ENCODE measurements around the gene MEF2C.
A peak's percentile ranks its signal among the peaks of the same experiment; 100 is the strongest.
"Not testable (repeated sequence)": the region's sequence is repeated elsewhere in the genome, so short reads cannot be mapped to it uniquely, and the experiment has no call there.

Gene MEF2C

GRCh38 chr5:88798933-88799332, 84.1 kb downstream of the MEF2C start:
- DNase-seq (ENCODE audit: low spot score) = not testable (repeated sequence)

DNA sequence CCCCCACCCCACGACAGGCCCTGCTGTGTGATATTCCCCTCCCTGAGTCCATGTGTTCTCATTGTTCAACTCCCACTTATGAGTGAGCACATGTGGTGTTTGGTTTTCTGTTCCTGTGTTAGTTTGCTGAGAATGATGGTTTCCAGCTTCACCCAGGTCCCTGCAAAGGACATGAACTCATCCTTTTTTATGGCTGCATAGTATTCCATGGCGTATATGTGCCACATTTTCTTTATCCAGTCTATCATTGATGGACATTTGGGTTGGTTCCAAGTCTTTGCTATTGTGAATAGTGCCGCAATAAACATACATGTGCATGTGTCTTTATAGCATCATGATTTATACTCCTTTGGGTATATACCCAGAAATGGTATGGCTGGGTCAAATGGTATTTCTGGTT, 89.2 kb downstream of the MEF2C start:
- DNase-seq (ENCODE audit: low spot score) = not testable (repeated sequence)

DNA sequence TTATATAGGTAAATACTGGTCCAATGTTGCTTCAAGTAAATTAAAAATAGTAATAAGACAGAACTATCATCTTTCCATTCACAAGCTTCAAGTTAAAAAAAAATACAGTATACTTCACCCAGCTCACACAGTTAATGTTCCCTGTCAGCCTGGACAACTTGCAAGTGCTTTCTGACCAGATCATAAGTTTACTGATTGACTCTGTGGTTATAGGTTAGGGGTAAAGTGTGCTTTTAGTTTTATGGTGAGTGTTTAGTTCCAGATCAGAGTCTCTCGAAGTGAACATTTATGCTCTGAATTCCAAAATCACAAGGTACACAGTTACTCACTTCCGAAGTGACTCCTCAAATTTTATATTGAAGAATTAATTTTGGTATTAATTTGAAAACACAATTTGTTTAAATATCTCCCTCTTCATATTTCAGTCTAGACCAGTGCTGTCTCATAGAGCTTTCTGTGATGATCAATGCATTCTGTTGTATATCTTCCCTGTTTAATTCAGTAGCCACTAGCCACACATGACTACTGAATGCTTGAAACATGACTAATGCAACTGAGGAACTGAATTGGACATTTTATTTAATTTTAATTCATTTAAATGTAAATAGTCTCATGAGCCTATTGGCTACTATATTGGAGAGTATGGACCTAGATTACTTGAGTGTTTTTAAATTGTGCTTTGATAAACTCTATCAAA, 90.7 kb downstream of the MEF2C start:
- DNase-seq (ENCODE audit: low spot score) = no peak

DNA sequence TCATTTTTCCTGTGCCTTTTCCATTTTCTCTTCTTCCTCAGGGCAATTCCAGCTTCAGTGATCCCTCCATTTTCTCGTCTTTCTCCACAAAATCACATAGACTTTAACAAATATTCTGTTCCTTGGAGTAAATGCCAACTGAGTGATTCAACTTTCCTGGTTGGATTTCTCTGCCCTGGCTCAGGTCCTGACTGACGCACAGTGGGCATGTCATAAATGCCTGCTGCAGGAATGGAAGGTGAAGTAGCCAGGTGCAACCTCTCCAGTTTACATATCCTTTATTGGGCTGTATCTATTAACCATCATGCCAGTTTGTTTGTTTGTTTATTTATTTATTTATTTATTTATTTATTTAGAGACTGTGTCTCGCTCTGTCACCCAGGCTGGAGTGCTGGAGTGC, 95.1 kb downstream of the MEF2C start:
- DNase-seq (ENCODE audit: low spot score) = no peak

DNA sequence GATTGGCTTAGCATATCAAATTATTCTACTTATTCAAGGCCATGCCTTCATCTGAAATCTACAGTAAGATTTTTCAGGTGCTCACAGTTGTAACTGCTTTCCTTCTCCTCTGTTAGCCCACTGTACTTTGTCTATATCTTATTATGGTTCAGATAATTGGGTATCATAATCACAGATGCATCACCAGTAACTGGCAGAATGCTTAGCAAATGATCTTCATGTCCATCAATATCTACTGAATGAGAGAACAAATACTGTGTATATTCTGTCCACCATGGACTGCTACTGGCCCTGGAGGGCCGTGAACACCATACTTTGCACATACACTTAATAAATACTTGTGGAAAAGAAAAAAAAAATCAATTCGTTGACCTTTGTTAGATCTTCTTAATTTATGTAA, 96.2 kb downstream of the MEF2C start:
- DNase-seq (ENCODE audit: low spot score) = no peak

DNA sequence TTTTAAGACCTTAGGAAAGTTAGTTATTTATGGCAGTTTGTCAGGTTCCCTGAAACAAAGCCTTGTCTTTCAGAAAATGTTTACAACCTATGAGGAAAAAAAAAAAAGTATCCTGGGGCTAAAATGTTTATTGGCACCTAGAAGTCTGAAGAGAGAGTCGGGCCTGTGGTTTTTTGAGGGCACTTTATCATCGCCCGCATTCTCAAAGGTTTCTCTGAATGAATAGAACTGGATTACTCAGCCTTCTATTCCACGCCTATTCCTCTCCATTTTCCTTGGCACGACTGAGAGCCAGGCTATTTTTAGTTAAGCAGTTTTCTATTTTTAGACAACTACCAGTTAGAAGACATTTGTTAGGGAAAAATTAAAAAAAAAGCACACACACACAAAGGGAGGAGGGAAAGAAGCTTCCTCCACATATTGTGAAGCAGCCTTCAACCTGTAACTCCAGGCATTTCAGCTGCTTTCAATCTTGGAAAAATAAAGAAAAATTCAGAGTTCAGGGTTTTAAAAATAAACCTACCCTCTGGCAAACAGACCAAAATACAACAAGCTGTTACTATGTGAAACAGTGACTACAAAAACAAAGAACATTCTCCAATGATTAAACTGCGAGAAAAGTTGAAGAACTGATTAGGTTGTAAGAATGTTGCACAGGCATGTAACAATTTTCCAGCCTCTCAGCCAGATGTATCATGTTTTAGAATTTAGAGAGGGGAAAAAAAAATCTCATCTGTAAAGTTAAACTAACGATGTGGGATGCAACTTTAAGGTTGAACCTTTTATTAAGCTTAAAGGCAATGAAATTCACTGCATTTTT, 97.0 kb downstream of the MEF2C start:
- DNase-seq (ENCODE audit: low spot score) = peak; percentile 93

GRCh38 chr5:88782571-88782970, 100.4 kb downstream of the MEF2C start:
- DNase-seq (ENCODE audit: low spot score) = no peak

DNA sequence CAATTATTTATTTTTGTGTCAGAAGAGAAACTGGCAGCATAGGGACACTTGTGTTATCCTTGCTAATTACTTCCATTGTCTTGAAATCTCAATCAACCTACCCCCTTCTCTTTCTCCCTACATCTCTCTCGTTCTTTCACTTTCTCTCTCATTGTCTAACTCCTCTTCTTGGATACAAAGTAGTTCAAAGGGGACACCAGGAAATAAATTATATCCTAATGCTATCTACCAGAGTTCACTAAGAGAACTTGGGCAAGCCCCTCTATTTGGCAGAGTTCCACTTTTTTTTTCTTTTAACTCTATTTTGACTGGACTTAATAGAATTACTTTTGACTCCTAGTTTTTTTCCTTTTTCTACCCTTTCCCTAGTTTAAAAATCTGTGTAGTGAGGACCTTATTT, 102.2 kb downstream of the MEF2C start:
- peak; percentile 21 for DNase-seq (ENCODE audit: low spot score)

DNA sequence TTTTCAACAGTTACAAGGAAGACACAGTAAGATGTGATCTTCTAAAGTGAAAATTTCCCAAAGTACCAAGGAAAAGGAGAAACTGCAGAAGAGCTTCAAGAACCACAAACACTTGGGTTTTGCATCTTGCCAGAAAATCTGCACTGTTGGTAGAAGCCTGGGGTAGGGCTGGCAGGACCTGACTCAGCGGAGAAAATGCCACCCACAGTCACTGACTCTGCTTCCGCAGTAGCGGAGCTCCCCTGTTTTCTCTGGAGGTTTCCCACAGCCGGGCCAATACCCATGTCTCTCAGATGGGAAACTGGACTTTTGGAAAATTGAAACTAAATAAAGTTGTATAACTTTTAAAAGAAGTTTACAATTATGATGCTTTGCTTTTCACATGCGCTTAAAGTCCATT, 104.2 kb downstream of the MEF2C start:
- no peak for DNase-seq (ENCODE audit: low spot score)

GRCh38 chr5:88776692-88777091, 106.3 kb downstream of the MEF2C start:
- DNase-seq (ENCODE audit: low spot score) = no peak

GRCh38 chr5:88772831-88773230, 110.2 kb downstream of the MEF2C start:
- DNase-seq (ENCODE audit: low spot score) = no peak

GRCh38 chr5:88772047-88772446, 110.9 kb downstream of the MEF2C start:
- DNase-seq (ENCODE audit: low spot score) = no peak

GRCh38 chr5:88770276-88771257, 112.4 kb downstream of the MEF2C start:
- DNase-seq (ENCODE audit: low spot score) = no peak

DNA sequence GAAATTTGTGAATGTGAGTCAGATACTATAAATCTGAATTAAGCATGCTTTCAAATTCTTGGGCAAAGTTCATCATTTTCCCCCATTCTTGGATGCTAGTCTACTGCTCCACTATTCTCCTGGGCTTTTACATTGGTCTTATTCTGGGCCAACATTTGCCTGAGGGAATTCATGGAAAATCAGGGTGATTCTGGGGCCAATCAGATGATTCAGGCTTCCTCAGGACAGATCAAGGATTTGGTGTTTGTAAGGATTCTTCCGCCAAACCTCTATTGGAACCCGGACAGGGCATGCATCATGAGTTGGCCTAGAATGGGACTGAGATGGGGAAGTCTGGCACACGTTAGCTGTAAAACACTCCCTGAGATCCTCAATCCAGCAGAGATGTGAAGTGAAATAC, 113.8 kb downstream of the MEF2C start:
- DNase-seq (ENCODE audit: low spot score) = no peak

GRCh38 chr5:88768411-88768810, 114.6 kb downstream of the MEF2C start:
- no peak for DNase-seq (ENCODE audit: low spot score)

DNA sequence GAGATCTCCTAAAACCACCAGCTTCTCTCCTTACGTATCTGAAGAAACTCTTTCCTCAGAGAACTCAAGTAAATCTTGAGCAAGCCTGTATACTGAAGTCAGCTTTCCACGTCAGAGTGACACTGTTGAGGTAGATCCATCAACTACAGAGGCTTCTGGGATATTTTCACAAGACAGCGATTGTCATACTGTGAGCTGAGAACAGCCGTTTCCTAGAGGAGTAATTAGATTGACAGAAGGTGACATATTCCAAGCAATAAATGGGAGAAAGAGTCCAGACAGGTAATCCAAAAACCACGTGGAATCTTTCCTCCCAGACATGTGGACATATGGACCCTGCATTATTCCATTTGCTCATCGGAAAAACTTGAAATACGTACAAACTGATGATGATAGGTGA, 117.2 kb downstream of the MEF2C start:
- DNase-seq (ENCODE audit: low spot score) = no peak

GRCh38 chr5:88765171-88765570, 117.8 kb downstream of the MEF2C start:
- DNase-seq (ENCODE audit: low spot score) = no peak

GRCh38 chr5:88761939-88762338, 121.0 kb downstream of the MEF2C start:
- no peak for DNase-seq (ENCODE audit: low spot score)

DNA sequence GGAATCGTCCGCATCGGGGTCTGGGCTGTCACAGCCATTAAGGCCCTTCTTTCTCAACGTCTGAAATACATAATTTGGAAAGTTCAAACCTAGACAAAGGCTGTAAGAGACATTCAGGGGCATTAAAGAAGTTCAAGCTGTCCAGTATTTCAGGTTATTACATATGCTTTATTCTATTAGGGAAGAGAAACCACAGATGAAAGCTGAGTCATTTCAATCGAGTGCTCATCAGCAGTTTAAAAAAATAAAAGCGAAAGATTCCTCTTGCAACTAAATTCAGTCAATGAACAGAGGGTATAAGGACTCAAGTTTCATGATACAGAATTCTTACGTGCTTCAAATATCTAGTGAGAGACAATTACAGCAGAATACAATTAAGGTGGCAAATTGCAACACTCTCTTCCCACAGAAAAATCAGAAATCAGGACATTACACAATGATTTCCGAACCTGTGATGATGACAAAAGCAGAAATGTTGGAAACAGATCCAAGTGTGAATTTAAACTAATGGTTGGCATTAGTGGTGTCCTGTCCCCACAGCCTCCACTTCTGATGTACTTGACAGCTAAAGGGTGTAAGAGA, 121.6 kb downstream of the MEF2C start:
- no peak for DNase-seq (ENCODE audit: low spot score)

DNA sequence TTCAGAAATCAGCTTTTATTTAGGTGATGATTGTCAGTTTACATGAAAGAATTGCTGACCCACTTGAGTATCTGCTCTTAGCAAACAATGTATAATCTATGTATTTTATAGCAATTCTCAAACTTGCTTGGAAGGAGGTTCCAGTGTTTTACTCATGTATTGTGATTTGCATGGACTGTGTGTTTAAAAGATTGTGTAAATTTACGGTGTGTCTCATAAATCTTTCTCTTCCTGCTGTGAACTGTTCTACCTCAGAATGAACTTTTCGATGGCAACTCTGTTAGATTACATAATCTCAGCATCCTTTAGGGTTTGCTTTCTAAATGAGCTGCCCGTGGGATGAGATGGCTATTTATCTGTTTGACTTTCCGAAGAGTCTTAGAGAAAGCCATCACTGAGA, 122.5 kb downstream of the MEF2C start:
- DNase-seq (ENCODE audit: low spot score) = no peak

GRCh38 chr5:88758591-88758990, 124.4 kb downstream of the MEF2C start:
- DNase-seq (ENCODE audit: low spot score) = no peak

- DNase-seq (ENCODE audit: low spot score) = no peak
Observed at GRCh38 chr5:88758184-88758583, 124.8 kb downstream of the MEF2C start.

Data from LoVo (cell line).